SJSA1 (cell line): Measurements from ENCODE around the gene RBBP6. TPM values are rescaled to one million over a fixed set of nuclear protein-coding genes. Genes with fewer than 3 reads are reported as not detected.
"Not testable (repeated sequence)": the region's sequence is repeated elsewhere in the genome, so short reads cannot be mapped to it uniquely, and the experiment has no call there.

Experiments
- DNase-seq, 2 experiments: peaks; one replicate each; pipeline ENCODE4 v3.0.0-alpha.2; 2015 to 2020; ENCODE audit warnings: low spot score in 2 of 2, low read depth in 1 of 2
- H3K27ac ChIP-seq: fragments of 250-450 bp; sonication (Bioruptor Pico); 2 replicates; pipeline ENCODE4 v1.5.1; 2020; ENCODE audit warnings: mild to moderate bottlenecking, moderate library complexity
- H3K27me3 ChIP-seq: fragments of 250-450 bp; sonication (Bioruptor Pico); replicated peaks from 2 replicates; pipeline ENCODE4 v1.5.1; 2020; ENCODE audit warnings: mild to moderate bottlenecking, moderate library complexity
- H3K36me3 ChIP-seq: fragments of 250-450 bp; sonication (Bioruptor Pico); 2 replicates; pipeline ENCODE4 v1.5.1; 2020; ENCODE audit warnings: mild to moderate bottlenecking
- H3K4me1 ChIP-seq: fragments of 250-450 bp; sonication (Bioruptor Pico); replicated peaks from 2 replicates; pipeline ENCODE4 v1.6.1; 2021; ENCODE audit warnings: mild to moderate bottlenecking
- H3K4me3 ChIP-seq: fragments of 250-450 bp; sonication (Bioruptor Pico); 2 replicates; pipeline ENCODE4 v1.5.1; 2020; ENCODE audit warnings: mild to moderate bottlenecking
- H3K9me3 ChIP-seq: fragments of 250-450 bp; sonication (Bioruptor Pico); replicated peaks from 2 replicates; pipeline ENCODE4 v1.5.1; 2020; ENCODE audit warnings: mild to moderate bottlenecking
- total RNA-seq: library from RNA; depleted of rRNA; stranded (reverse); fragments of >200 nt; shearing (Covaris generic); gene quantifications from 2 replicates; pipeline ENCODE4 v1.2.3, GENCODE V29; 2014; rRNA removed

The RBBP6 gene, protein sequence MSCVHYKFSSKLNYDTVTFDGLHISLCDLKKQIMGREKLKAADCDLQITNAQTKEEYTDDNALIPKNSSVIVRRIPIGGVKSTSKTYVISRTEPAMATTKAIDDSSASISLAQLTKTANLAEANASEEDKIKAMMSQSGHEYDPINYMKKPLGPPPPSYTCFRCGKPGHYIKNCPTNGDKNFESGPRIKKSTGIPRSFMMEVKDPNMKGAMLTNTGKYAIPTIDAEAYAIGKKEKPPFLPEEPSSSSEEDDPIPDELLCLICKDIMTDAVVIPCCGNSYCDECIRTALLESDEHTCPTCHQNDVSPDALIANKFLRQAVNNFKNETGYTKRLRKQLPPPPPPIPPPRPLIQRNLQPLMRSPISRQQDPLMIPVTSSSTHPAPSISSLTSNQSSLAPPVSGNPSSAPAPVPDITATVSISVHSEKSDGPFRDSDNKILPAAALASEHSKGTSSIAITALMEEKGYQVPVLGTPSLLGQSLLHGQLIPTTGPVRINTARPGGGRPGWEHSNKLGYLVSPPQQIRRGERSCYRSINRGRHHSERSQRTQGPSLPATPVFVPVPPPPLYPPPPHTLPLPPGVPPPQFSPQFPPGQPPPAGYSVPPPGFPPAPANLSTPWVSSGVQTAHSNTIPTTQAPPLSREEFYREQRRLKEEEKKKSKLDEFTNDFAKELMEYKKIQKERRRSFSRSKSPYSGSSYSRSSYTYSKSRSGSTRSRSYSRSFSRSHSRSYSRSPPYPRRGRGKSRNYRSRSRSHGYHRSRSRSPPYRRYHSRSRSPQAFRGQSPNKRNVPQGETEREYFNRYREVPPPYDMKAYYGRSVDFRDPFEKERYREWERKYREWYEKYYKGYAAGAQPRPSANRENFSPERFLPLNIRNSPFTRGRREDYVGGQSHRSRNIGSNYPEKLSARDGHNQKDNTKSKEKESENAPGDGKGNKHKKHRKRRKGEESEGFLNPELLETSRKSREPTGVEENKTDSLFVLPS (N-terminal part only)
- 23.6 and 34.9 TPM in 2 replicates for total RNA-seq

DNA sequence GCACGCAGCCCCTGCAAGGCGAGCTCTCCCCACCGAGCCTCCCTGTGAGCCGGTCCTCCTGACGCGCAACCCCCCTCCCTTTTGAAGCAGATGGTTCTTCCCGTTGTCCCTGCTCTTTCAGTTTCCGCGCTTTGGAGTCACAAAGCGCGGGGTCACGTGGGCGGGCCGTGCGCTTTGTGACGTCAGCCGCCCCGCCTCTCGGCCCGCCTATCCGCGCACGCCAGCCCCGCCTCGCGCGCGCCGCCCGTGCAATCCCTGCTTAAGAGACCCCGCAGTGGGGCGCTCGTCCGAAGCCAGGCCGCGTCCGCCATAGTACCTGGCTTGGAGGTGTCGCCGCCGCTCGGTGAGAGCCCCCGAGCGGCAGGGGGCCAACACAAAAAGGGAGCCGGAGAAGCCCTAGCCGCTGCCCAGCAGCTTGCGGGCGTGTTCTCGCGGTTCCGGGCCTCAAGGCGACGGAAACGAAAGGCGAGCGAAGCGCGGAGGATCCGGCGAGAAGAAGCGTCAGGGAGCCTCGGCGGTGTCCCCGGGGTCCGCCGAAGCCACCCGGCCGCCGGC lies at the start of gene RBBP6:
TSS of gene RBBP6 (plus strand) at position 272 of the 555 bp plus-strand sequence. CDS start 1,061 bp downstream, outside the sequence.
- Histone ChIP-seq H3K4me3 (peak within 1 kb of the TSS; percentile 89), H3K27me3 (no peaks in the 10 kb centered on the region), H3K4me1 (peaks cover 26% of the 10 kb centered on the region), H3K36me3 (peaks cover 37% of the 10 kb centered on the region), H3K9me3 (no peaks in the 10 kb centered on the region), H3K27ac (peak within 1 kb of the TSS; percentile 96)
- peak; percentile 94 to 98 for DNase-seq

DNA sequence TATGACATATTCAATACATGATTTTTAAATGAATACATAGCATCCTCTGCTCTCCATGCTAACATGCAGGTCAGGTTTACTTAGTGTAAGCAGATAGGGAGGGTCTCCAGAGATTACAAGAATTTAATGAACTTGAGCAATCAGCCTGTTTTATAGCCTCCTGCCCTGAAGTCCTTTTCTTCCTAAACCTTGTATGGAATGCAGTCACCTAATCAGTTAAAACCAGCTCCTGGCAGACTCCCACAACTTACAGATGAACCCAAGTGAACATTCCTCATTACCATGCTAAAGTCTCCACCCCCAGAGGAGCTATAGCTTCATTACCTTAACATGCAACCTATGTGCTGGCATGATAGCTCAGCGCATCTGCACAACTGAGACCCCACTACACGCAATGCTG lies 48.5 kb upstream of the RBBP6 start:
- Histone ChIP-seq H3K36me3 (no peaks in the 10 kb centered on the region), H3K27me3 (no peaks in the 10 kb centered on the region), H3K9me3 (no peaks in the 10 kb centered on the region), H3K27ac (no peak overlapping the region), H3K4me3 (no peak overlapping the region), H3K4me1 (peaks cover 5% of the 10 kb centered on the region; the same call in 1 of the 2 replicates)
- no peak for DNase-seq

DNA sequence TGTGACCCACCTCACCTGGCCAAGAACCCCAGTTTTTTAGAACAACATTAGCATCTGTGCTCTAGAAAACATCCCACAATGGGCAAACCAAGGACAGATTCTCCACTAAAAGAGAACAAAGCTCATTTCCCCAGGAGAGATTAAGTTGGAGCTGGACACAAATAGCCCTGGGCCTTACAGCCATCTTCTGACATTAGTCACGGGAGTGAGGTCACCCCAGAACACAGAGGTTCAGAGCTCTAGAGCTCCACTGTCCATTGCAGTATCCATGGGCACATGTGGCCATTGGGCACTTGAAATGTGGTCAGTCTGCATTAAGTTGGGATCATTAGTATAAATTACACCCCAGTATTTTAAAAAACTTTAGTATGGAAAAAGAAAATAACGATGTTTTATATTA lies 47.6 kb upstream of the RBBP6 start:
- DNase-seq = no peak
- Histone ChIP-seq H3K9me3 (no peaks in the 10 kb centered on the region), H3K36me3 (no peaks in the 10 kb centered on the region), H3K4me3 (no peak overlapping the region), H3K4me1 (peaks cover 5% of the 10 kb centered on the region; the same call in 1 of the 2 replicates), H3K27me3 (no peaks in the 10 kb centered on the region), H3K27ac (no peak overlapping the region)

DNA sequence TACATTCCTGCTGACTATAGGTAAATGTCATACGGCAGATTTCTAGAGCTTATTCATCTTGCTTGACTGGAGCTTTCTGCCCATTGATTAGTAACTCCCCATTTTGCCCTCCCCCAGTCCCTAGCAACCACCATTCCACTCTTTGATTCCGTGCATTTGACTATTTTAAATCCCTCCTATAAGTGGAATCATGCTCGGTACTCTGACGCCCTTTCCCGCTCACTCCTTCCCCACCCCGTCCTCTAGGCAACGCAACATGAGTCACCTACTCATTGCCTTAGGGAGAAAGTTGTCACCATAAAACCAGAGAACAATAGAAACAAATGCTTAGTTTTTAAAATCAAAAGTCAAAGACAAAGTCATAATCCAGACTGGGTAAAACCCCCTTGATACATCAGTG lies 45.5 kb upstream of the RBBP6 start:
- Histone ChIP-seq H3K36me3 (no peaks in the 10 kb centered on the region), H3K27ac (no peak overlapping the region), H3K4me1 (peaks cover 5% of the 10 kb centered on the region; the same call in 1 of the 2 replicates), H3K27me3 (no peaks in the 10 kb centered on the region), H3K9me3 (no peaks in the 10 kb centered on the region), H3K4me3 (no peak overlapping the region)
- DNase-seq = peak in 1 of 2 experiments; percentile 8

DNA sequence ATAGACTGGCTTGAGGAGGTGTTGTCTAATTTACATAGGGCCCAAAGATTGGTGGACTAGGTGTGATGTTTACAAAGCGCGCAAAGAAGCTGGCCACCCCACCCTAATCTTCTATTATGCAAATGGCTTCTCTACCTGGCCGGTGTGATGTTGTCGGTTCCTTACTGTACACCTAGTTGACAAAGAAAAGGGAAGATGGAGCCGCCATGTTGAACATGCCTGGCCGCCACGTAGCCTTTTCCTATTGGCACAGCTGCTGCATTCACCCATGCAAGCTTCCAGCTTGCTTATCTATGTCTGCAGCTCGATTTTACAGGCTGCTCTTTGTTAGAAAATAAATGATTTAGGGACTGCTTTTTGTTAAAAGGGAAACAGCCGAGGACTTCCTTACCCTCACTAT lies 44.2 kb upstream of the RBBP6 start:
- H3K4me1 ChIP-seq = not testable (repeated sequence)

DNA sequence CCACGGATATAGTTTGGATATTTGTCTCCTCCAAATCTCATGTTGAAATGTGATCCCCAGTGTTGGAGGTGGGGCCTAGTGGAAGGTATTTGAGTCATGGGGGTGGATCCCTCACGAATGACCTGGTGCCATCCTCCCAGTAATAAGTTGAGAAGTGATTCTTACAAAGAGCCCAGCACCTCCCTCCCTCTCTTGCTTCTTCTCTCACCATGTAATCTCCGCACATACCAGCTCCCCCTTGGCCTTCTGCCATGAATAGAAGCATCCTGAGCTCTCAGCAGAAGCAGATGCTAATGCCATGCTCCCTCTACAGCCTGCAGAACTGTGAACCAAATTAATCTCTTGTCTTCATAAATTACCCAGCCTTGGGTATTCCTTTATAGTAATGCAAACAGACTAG lies 41.9 kb upstream of the RBBP6 start:
- Histone ChIP-seq H3K27me3 (no peaks in the 10 kb centered on the region), H3K9me3 (no peaks in the 10 kb centered on the region), H3K27ac (no peak overlapping the region), H3K36me3 (no peaks in the 10 kb centered on the region), H3K4me3 (no peak overlapping the region), H3K4me1 (peaks cover 5% of the 10 kb centered on the region; the same call in 1 of the 2 replicates)
- DNase-seq = no peak

More for the DNA sequence above, 44.2 kb upstream of the RBBP6 start:
- H3K9me3 ChIP-seq, DNase-seq, H3K4me3 ChIP-seq, H3K27ac ChIP-seq, H3K36me3 ChIP-seq, H3K27me3 ChIP-seq: not testable (repeated sequence)

DNA sequence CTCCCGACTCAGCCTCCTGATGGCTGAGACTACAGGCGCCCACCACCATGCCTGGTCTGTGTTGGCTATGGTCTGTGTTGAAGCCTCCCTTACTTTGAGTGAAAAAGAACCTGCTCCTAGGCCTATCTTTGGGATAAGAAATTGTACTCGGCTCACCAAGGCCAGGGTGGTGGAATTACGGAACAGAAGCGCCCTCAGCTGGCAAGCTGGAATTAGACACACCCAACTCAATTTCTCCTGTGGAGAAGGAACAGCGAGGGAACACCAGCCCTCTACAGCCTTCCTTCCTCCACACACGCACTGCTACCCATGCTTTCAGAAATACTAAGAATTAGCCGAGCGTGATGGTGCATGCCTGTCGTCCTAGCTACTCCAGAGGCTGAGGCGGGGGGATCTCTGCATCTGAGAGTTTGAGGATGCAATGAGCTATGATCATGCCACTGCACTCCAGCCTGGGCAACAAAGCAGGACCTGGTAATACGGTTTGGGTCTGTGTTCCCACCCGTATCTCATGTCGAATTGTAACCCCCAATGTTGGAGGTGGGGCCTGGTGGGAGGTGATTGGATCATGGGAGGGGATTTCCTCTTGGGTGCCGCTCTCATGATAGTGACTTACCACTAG lies 40.1 kb upstream of the RBBP6 start:
- Histone ChIP-seq H3K4me1 (no peaks in the 10 kb centered on the region), H3K4me3 (no peak overlapping the region), H3K9me3 (no peaks in the 10 kb centered on the region), H3K27ac (no peak overlapping the region), H3K36me3 (no peaks in the 10 kb centered on the region), H3K27me3 (no peaks in the 10 kb centered on the region)
- DNase-seq = no peak

DNA sequence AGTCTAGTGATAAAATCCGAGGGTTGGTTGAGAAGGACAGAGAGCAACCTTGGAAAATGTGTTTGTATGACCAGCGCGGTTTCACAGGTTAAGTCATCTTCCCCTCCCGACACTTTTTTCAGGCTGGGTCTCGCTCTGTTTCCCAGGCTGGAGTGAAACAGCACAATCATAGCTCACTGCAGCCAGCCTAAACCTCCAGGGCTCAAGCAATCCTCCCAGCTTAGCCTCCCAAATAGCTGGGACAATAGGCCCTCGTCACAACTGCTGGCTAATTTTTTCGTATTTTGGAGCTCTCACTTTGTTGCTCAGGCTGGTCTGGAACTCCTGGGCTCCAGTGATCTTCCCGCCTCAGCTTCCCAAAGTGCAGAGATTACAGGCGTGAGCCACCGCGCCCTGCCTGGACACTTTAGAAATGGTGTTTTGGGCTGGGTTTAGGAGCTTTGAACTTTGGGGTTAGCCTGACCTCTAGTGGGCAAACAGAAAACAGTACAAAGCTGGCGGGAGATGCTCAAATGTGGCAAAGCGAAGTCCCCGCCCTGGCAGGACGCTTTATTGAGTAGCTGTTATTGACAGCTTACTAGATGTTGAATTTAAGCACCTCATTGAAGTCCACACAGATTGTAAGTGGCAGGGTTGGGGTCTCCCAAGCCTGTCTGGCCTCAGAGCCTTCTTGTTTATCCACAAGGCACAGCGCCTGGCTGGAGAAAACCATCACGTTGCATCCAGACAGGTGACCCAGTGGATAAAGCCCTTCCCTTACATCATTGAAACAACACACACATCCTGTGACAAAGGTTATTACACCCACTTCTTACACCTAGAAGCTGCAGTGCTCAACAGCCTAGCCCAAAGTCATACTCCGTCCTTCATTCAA lies 34.7 kb upstream of the RBBP6 start:
- Histone ChIP-seq H3K4me1 (no peaks in the 10 kb centered on the region), H3K27ac (no peak overlapping the region)

DNA sequence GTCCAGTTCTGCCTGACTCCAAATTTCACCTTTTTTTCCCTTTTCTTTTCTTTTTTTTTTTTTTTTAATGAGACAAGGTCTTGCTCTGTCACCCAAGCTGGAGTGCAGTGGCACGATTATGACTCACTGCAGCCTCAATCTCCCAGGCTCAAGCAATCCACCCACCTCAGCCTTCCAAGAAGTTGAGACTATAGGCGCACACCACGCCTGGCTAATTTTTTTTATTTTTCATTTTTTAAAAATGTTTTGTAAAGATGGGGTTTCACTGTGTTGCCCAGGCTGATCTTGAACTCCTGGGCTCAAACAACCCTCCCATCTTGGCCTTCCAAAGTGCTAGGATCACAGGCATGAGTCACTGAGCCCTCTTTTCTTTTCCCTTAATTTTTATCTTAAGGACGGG lies 33.4 kb upstream of the RBBP6 start:
- H3K9me3 ChIP-seq = no peaks in the 10 kb centered on the region
- H3K4me3 ChIP-seq = no peak overlapping the region
- no peaks in the 10 kb centered on the region for H3K4me1 ChIP-seq
- H3K36me3 ChIP-seq = no peaks in the 10 kb centered on the region
- H3K27me3 ChIP-seq = no peaks in the 10 kb centered on the region
- H3K27ac ChIP-seq = no peak overlapping the region
- no peak for DNase-seq

More for the DNA sequence above, 34.7 kb upstream of the RBBP6 start:
- Histone ChIP-seq H3K9me3 (no peaks in the 10 kb centered on the region), H3K4me3 (no peak overlapping the region), H3K27me3 (no peaks in the 10 kb centered on the region), H3K36me3 (no peaks in the 10 kb centered on the region)
- DNase-seq = peak; percentile 44 to 56

DNA sequence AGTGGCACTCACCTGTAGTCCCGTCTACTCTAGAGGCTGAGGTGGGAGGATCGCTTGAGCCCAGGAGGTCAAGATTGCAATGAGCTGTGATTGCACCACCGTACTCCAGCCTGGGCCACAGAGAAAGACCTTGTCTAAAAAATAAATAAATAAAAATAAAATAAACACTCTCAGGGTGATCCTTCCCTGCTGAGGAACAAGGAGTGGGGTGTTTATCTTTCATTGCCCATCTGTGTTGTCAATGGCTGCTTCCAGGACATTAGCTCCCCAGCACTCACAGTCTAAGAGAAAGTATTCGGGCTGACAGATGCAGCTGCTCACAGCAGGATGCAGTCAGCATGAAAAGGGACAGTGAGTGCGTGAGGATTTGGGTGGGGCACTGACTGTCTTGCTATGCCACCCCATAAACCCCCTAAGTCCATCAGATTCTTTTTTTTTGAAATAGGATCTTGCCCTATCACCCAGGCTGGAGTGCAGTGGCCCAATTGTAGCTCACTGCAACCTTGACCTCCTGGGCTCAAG lies 31.3 kb upstream of the RBBP6 start:
- no peaks in the 10 kb centered on the region for H3K4me1 ChIP-seq
- no peak overlapping the region for H3K4me3 ChIP-seq
- no peaks in the 10 kb centered on the region for H3K9me3 ChIP-seq
- H3K27ac ChIP-seq = no peak overlapping the region
- no peaks in the 10 kb centered on the region for H3K27me3 ChIP-seq
- no peaks in the 10 kb centered on the region for H3K36me3 ChIP-seq
- no peak for DNase-seq

DNA sequence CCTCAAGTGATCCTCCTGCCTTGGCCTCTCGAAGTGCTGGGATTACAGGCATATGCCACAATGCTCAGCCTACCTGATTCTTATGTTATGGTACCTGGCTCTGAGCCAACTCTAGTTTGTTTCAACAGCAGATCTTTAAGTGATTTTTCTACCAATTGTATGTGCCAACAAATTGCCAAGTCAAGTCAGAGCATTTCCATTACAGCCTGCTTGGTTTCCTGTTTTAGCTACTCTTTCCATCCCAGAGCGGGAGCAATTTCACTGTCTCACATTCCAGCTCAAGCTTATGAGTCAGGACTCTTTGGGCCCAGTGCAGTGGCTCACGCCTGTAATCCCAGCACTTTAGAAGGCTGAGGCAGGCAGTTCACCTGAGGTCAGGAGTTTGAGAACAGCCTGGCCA lies 30.8 kb upstream of the RBBP6 start:
- Histone ChIP-seq H3K27ac (no peak overlapping the region), H3K36me3 (no peaks in the 10 kb centered on the region), H3K9me3 (no peaks in the 10 kb centered on the region), H3K4me3 (no peak overlapping the region), H3K27me3 (no peaks in the 10 kb centered on the region), H3K4me1 (no peaks in the 10 kb centered on the region)
- no peak for DNase-seq

DNA sequence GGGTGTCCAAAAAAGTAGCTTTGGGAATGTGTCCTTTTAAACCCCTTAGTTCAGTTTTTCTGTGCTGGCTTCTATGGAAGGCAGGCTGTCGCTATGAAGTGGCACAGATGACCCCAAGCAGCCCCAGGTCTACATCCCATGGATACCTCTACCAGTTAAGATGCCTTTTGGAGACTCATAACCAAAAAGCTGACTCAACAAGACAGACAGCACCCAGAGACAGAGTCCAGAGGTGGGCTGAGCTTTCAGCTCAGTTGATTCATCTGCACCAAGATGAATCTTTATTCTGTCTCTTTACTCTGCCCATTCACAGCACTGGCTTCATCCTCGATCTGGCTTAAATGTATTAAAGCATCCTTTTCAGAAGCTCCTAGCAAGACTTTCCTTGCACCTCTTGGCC lies 29.8 kb upstream of the RBBP6 start:
- Histone ChIP-seq H3K36me3 (no peaks in the 10 kb centered on the region), H3K4me1 (no peaks in the 10 kb centered on the region), H3K27me3 (no peaks in the 10 kb centered on the region), H3K27ac (no peak overlapping the region), H3K9me3 (no peaks in the 10 kb centered on the region), H3K4me3 (no peak overlapping the region)
- no peak for DNase-seq
